ENCODE measurements around the gene MCCD1. TPM values are rescaled to one million over a fixed set of nuclear protein-coding genes. Genes with fewer than 3 reads are reported as not detected.

Gene MCCD1
- total and polyA plus RNA-seq, 4 donors, result not detected

- Histone ChIP-seq H3K27ac (ENCODE audit: low read depth in 1 of 2, low read length in 1 of 2) (no peak overlapping the region), H3K4me1 (ENCODE audit: control insufficient read depth in 5 of 5, insufficient read depth in 5 of 5, low read length in 5 of 5) (peaks cover 6 to 37% (median 11%) of the 10 kb centered on the region in 5 donors), H3K36me3 (ENCODE audit: control insufficient read depth in 4 of 4, insufficient read depth in 4 of 4, low read length in 4 of 4) (peaks cover under 1 to 17% (median 9%) of the 10 kb centered on the region in 4 donors), H3K9ac (ENCODE audit: insufficient read depth in 1 of 2, low read length in 2 of 2) (no peak overlapping the region), H3K4me3 (no peak overlapping the region), H3K27me3 (ENCODE audit: control insufficient read depth in 3 of 3, insufficient read depth in 3 of 3, low read length in 2 of 3) (no peaks in the 10 kb centered on the region), H3K9me3 (ENCODE audit: control insufficient read depth in 4 of 4, insufficient read depth in 3 of 4, low read length in 3 of 4) (no peaks in the 10 kb centered on the region)
- WGBS, 2 donors, result 80 to 94% methylated on average over 2 of the region's 2 CpGs
- TF ChIP-seq CTCF (IDR thresholded peaks at IDR 0.05; ENCODE audit: control extremely low read depth, extremely low read depth), result no peak
- DNase-seq (no peak), ATAC-seq (ENCODE audit: insufficient read depth, low FRiP score) (no peak)
Measured at GRCh38 chr6:31544676-31545075, 15.9 kb downstream of the MCCD1 start.

GRCh38 chr6:31545291-31545690 is 16.5 kb downstream of the MCCD1 start:
- peaks cover 0 to 14% (median 3%) of the 10 kb centered on the region in 4 donors for H3K36me3 ChIP-seq (ENCODE audit: control insufficient read depth in 4 of 4, insufficient read depth in 4 of 4, low read length in 4 of 4)
- no peak for TF ChIP-seq CTCF (IDR thresholded peaks at IDR 0.05; ENCODE audit: control extremely low read depth, extremely low read depth)

GRCh38 chr6:31546339-31546957 is 17.7 kb downstream of the MCCD1 start, which contains the start of gene ATP6V1G2:
TSS of gene ATP6V1G2 (minus strand) at chr6:31546608. CDS start at chr6:31546559, 49 bp downstream.
- peak; percentile 89 to 90 (median 89) for DNase-seq
- H3K27ac ChIP-seq (ENCODE audit: low read depth in 1 of 2, low read length in 1 of 2), result peak within 1 kb of the TSS; percentile 84 to 87
- H3K9ac ChIP-seq (ENCODE audit: insufficient read depth in 1 of 2, low read length in 2 of 2), result no peak within 1 kb of the TSS
- H3K9me3 ChIP-seq (ENCODE audit: control insufficient read depth in 4 of 4, insufficient read depth in 3 of 4, low read length in 3 of 4), result no peaks in the 10 kb centered on the region
- WGBS, 2 donors, result 11% methylated on average over 11 of the region's 11 CpGs
- TF ChIP-seq CTCF (IDR thresholded peaks at IDR 0.05; ENCODE audit: control extremely low read depth, extremely low read depth), result peak; percentile 99
- ATAC-seq (ENCODE audit: insufficient read depth, low FRiP score), result peak; percentile 68
- H3K4me1 ChIP-seq (ENCODE audit: control insufficient read depth in 5 of 5, insufficient read depth in 5 of 5, low read length in 5 of 5), result peaks cover 0 to 28% (median 4%) of the 10 kb centered on the region in 5 donors
- H3K27me3 ChIP-seq (ENCODE audit: control insufficient read depth in 3 of 3, insufficient read depth in 3 of 3, low read length in 2 of 3), result no peaks in the 10 kb centered on the region
- H3K4me3 ChIP-seq, result peak within 1 kb of the TSS; percentile 38
- H3K36me3 ChIP-seq (ENCODE audit: control insufficient read depth in 4 of 4, insufficient read depth in 4 of 4, low read length in 4 of 4), result peaks cover 0 to 10% (median 5%) of the 10 kb centered on the region in 4 donors

More at GRCh38 chr6:31545291-31545690, 16.5 kb downstream of the MCCD1 start:
- Histone ChIP-seq H3K4me1 (ENCODE audit: control insufficient read depth in 5 of 5, insufficient read depth in 5 of 5, low read length in 5 of 5) (peaks cover under 1 to 31% (median 6%) of the 10 kb centered on the region in 5 donors), H3K9ac (ENCODE audit: insufficient read depth in 1 of 2, low read length in 2 of 2) (no peak overlapping the region), H3K9me3 (ENCODE audit: control insufficient read depth in 4 of 4, insufficient read depth in 3 of 4, low read length in 3 of 4) (no peaks in the 10 kb centered on the region), H3K27me3 (ENCODE audit: control insufficient read depth in 3 of 3, insufficient read depth in 3 of 3, low read length in 2 of 3) (no peaks in the 10 kb centered on the region), H3K27ac (ENCODE audit: low read depth in 1 of 2, low read length in 1 of 2) (no peak overlapping the region), H3K4me3 (no peak overlapping the region)
- ATAC-seq (ENCODE audit: insufficient read depth, low FRiP score) (no peak), DNase-seq (no peak)
- WGBS, 2 donors, result 81 to 89% methylated on average over 7 of the region's 7 CpGs

Data from lung (tissue), 12 donors.